SK-N-MC (cell line): Measurements from ENCODE around the gene MIPEP.

Source experiments
- EZH2 ChIP-seq: fragments of 200-600 bp; sonication (generic); IDR thresholded peaks from one replicate; pipeline ENCODE4 v1.6.1; 2017; ENCODE audit warnings: antibody characterized with exemption
- POLR2AphosphoS5 ChIP-seq: IDR thresholded peaks from 2 replicates; pipeline ENCODE4 v1.6.1; 2012; ENCODE audit warnings: mild to moderate bottlenecking, low read depth, low read length, borderline replicate concordance

GRCh38 chr13:23902975-23903905, 14.0 kb upstream of the MIPEP start:
- TF ChIP-seq POLR2AphosphoS5, result no peak
- no peak for TF ChIP-seq EZH2
